ENCODE measurements around the gene UBE2U.

- TF ChIP-seq GATA2 (IDR thresholded peaks at IDR 0.05; ENCODE audit: low read depth, low read length) (no peak), GATA3 (IDR thresholded peaks at IDR 0.05; ENCODE audit: low read depth, low read length) (no peak)
These were observed 11.1 kb upstream of the UBE2U start for GRCh38 chr1:64192290-64192689.
